SU-DHL-6 (cell line): Measurements from ENCODE around the gene MIA2.
"Not testable (repeated sequence)": the region's sequence is repeated elsewhere in the genome, so short reads cannot be mapped to it uniquely, and the experiment has no call there.

Source experiments
- H2AFZ ChIP-seq: fragments of 200-600 bp; sonication (generic); 2 replicates; pipeline ENCODE4 v1.6.1; 2014; ENCODE audit warnings: low read depth, mild to moderate bottlenecking, moderate library complexity, mixed read lengths, antibody characterized with exemption, low read length; ENCODE audit not compliant: severe bottlenecking
- H3F3A ChIP-seq: fragments of 200-600 bp; shearing (Covaris generic); 2 replicates; pipeline ENCODE4 v1.6.0; 2016; ENCODE audit warnings: antibody characterized with exemption, mild to moderate bottlenecking; ENCODE audit not compliant: insufficient read depth
- H3K27ac ChIP-seq: fragments of 200-600 bp; sonication (generic); 2 replicates; pipeline ENCODE4 v1.5.1; 2016; ENCODE audit warnings: low read depth, mild to moderate bottlenecking, low read length, moderate library complexity, mixed read lengths
- H3K27me3 ChIP-seq: fragments of 200-600 bp; sonication (generic), shearing (Covaris generic); 2 replicates; pipeline ENCODE4 v1.6.0; 2014; ENCODE audit warnings: mild to moderate bottlenecking, low read length
- H3K36me3 ChIP-seq: fragments of 200-600 bp; sonication (generic); 2 replicates; pipeline ENCODE4 v1.6.1; 2014; ENCODE audit warnings: mild to moderate bottlenecking, low read length, mixed read lengths
- H3K4me2 ChIP-seq: fragments of 300-600, 200-600 bp; shearing (Covaris generic), sonication (generic); 2 replicates; pipeline ENCODE4 v1.6.0; 2014; ENCODE audit warnings: low read length, low read depth, mild to moderate bottlenecking; ENCODE audit not compliant: poor library complexity, severe bottlenecking
- H3K4me3 ChIP-seq: fragments of 200-600 bp; sonication (generic); 2 replicates; pipeline ENCODE4 v1.5.1; 2014; ENCODE audit warnings: antibody characterized with exemption, low read length, mild to moderate bottlenecking, mixed read lengths; ENCODE audit not compliant: insufficient read depth, poor library complexity, severe bottlenecking
- H3K79me2 ChIP-seq: fragments of 200-600 bp; sonication (generic); 2 replicates; pipeline ENCODE4 v1.6.1; 2014; ENCODE audit warnings: mild to moderate bottlenecking, low read length, moderate library complexity; ENCODE audit not compliant: insufficient read depth
- H3K9ac ChIP-seq: fragments of 200-600 bp; sonication (generic); 2 replicates; pipeline ENCODE4 v1.7.0; 2014; ENCODE audit warnings: mild to moderate bottlenecking, low read length
- H3K9me2 ChIP-seq: fragments of 200-600 bp; sonication (generic); replicated peaks from 2 replicates; pipeline ENCODE4 v1.6.1; 2014; ENCODE audit warnings: low read length; ENCODE audit not compliant: insufficient read depth
- H3K9me3 ChIP-seq: fragments of 200-600 bp; sonication (generic); 2 replicates; pipeline ENCODE4 v1.6.1; 2014; ENCODE audit warnings: low read length, mixed read lengths; ENCODE audit not compliant: insufficient read depth
- H4K20me1 ChIP-seq: fragments of 200-600 bp; sonication (generic); 2 replicates; pipeline ENCODE4 v1.6.1; 2014; ENCODE audit warnings: low read depth, mild to moderate bottlenecking, antibody characterized with exemption, low read length, moderate library complexity, mixed read lengths
- CTCF ChIP-seq: fragments of 200-600 bp; sonication (generic); IDR thresholded peaks from one replicate; pipeline ENCODE4 v1.5.1; 2017; ENCODE audit warnings: antibody characterized with exemption, mild to moderate bottlenecking, low read length, moderate library complexity; ENCODE audit not compliant: insufficient read depth, poor library complexity, severe bottlenecking
- EZH2phosphoT487 ChIP-seq: fragments of 200-600 bp; sonication (generic), shearing (Covaris generic); conservative IDR thresholded peaks from 2 replicates; pipeline ENCODE4 v1.6.1; 2018; ENCODE audit warnings: mild to moderate bottlenecking, antibody characterized with exemption, low read length, moderate library complexity, mixed read lengths

MIA2 gene

DNA sequence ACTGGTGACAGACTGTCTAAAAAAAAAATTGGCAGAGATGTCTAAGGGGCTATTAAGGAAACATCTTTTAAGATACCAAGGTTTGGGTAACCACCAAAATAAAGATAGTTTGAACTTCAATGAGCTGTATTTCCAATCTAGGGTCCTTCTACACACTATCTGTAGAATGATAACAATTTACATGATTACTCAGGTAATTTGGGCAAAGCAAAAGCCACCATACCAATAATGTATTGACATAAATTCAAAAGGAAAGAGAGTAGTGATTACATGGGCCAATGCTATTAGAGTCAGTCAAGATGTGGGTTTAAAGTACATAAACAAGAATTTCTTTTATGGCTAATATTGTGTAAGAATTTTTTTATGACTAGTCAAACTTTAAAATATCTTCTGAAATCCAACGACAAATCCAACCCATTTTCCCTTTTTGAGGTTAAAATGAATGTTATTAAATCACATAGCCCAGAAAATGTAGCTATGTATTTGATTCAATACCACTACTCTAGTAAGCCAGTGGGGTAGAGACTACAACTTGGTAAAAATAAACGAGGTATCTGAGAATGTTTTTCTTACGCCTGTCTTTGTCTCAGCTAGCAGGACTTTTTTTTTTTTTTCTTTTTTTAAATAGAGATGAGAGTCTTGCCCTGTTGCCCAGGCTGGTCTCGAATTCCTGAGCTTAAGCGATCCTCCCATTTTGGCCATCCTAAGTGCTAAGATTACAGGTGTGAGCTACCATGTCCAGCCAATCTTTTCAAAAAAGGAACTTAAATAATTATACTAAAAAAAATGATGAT, 48.3 kb upstream of the MIA2 start:
- H4K20me1 ChIP-seq: peaks cover 12% of the 10 kb centered on the region
- H3K4me2 ChIP-seq: no peak overlapping the region
- H3K27ac ChIP-seq: no peak overlapping the region
- no peaks in the 10 kb centered on the region for H3K9me2 ChIP-seq
- H3F3A ChIP-seq: peaks cover 73% of the 10 kb centered on the region
- H3K9me3 ChIP-seq: no peaks in the 10 kb centered on the region
- TF ChIP-seq EZH2phosphoT487: no peak
- TF ChIP-seq CTCF: no peak
- peaks cover 36% of the 10 kb centered on the region for H3K36me3 ChIP-seq
- H2AFZ ChIP-seq: no peak overlapping the region
- peaks cover under 1% of the 10 kb centered on the region for H3K79me2 ChIP-seq
- no peaks in the 10 kb centered on the region for H3K27me3 ChIP-seq
- no peak overlapping the region for H3K9ac ChIP-seq
- no peak overlapping the region for H3K4me3 ChIP-seq

- TF ChIP-seq EZH2phosphoT487: no peak
- no peak for TF ChIP-seq CTCF
- H3F3A ChIP-seq: peaks cover 64% of the 10 kb centered on the region
- no peak overlapping the region for H3K4me2 ChIP-seq
- H3K27ac ChIP-seq: no peak overlapping the region
- H3K79me2 ChIP-seq: no peaks in the 10 kb centered on the region
- H3K9me3 ChIP-seq: no peaks in the 10 kb centered on the region
- peaks cover 26% of the 10 kb centered on the region for H3K36me3 ChIP-seq
- no peak overlapping the region for H3K9ac ChIP-seq
- H4K20me1 ChIP-seq: peaks cover 11% of the 10 kb centered on the region
- H3K27me3 ChIP-seq: no peaks in the 10 kb centered on the region
- H3K4me3 ChIP-seq: no peak overlapping the region
- no peak overlapping the region for H2AFZ ChIP-seq
- H3K9me2 ChIP-seq: no peaks in the 10 kb centered on the region
These were observed 46.7 kb upstream of the MIA2 start for GRCh38 chr14:39186941-39187525.

DNA sequence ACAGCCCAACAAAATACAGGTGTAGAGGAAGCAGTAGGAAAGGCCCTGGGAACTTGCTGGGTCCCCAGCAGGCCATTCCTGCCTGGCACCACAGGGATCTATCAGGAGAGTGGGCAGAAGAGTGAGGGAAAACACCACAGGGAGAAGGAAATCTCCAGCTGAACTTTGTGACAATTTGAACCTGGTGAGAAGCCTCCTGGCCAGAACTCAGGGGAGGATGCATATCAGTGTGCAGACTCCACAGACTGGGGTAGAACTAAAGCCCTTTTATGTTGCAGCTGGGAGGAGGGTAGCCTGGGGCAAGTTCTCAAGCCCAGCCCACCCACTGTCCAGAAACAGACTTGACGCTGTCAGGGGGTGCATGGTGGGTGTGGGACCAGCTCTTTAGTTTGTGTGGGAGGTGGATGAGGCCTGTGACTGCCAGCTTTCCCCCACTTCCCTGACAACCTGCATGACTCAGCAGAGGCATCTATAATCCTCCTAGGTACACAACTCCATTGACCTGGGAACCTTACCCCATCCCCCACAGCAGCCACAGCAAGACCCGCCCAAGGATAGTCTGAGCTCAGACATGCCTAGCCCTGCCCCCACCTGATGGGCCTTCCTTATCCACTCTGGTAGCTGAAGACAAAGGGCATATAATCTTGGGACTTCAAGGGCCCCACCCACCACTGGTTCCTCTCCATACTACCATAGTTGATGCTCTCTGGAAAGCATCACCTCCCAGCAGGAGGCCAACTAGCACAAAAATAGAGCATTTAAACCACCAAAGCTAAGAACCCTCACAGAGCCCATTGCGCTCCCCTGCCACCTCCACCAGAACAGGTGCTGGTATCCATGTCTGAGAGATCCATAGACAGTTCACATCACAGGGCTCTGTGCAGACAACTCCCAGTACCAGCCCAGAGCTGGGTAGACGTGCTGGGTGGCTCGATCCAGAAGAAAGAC, 29.8 kb upstream of the MIA2 start:
- Histone ChIP-seq H4K20me1 (no peaks in the 10 kb centered on the region), H3F3A (no peaks in the 10 kb centered on the region), H3K9me2 (no peaks in the 10 kb centered on the region), H3K4me3 (no peak overlapping the region), H3K4me2 (no peak overlapping the region), H3K36me3 (no peaks in the 10 kb centered on the region), H3K27me3 (no peaks in the 10 kb centered on the region), H3K79me2 (no peaks in the 10 kb centered on the region), H3K27ac (no peak overlapping the region), H3K9ac (no peak overlapping the region), H2AFZ (no peak overlapping the region), H3K9me3 (no peaks in the 10 kb centered on the region)
- TF ChIP-seq EZH2phosphoT487 (no peak), CTCF (no peak)

GRCh38 chr14:39207430-39207829, 26.3 kb upstream of the MIA2 start:
- H3F3A ChIP-seq, H2AFZ ChIP-seq, H3K4me3 ChIP-seq, H3K79me2 ChIP-seq, H3K27ac ChIP-seq, H3K9me3 ChIP-seq, H3K4me2 ChIP-seq, H3K9me2 ChIP-seq, H4K20me1 ChIP-seq, H3K36me3 ChIP-seq, H3K27me3 ChIP-seq, H3K9ac ChIP-seq: not testable (repeated sequence)
